ENCODE data around the gene AGPS. TPM values are rescaled to one million over a fixed set of nuclear protein-coding genes. Genes with fewer than 3 reads are reported as not detected.

The AGPS gene
- total and polyA plus RNA-seq, 2 donors (not counting 1 experiment from before 2014, with no cell fraction given), result 2.2 to 25.5 TPM

DNA sequence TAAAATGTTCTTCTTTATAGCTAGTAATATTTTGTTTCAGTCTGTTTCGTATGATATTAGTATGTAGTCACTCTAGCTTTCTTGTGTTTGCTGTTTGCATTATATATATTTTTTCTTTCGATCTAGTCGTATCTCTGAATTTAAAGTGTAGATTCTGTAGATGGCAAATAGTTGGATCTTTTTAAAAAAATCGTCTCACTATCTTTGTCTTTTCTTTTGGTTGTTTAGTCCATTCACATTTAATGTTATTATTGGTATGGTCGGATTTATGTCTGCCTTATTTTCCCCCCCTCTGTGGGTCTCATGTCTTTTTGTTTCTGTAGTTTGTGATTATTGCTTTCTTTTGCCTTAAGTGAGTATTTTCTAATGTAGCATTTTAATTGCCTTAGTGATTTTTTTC lies 84.3 kb downstream of the AGPS start:
- Histone ChIP-seq H3K79me2 (ENCODE audit: control insufficient read depth, insufficient read depth, low read length) (no peaks in the 10 kb centered on the region), H2AFZ (ENCODE audit: insufficient read depth, low read depth, low read length, poor library complexity, severe bottlenecking) (no peak overlapping the region), H4K20me1 (ENCODE audit: control insufficient read depth, insufficient read depth, low read length, poor library complexity, severe bottlenecking) (no peaks in the 10 kb centered on the region), H3K4me3 (ENCODE audit: control extremely low read depth in 1 of 5, extremely low read depth in 1 of 5, insufficient read depth in 1 of 5, low read depth in 2 of 5, low read length in 4 of 5) (no peak overlapping the region), H3K27me3 (replicated peaks in 1 of 4; ENCODE audit: control extremely low read depth in 1 of 4, control insufficient read depth in 3 of 4, insufficient read depth in 4 of 4, low read length in 3 of 4) (no peaks in the 10 kb centered on the region), H3K4me2 (replicated peaks; ENCODE audit: low read depth, low read length, poor library complexity, severe bottlenecking) (no peak overlapping the region), H3K9me3 (ENCODE audit: control extremely low read depth in 1 of 3, control insufficient read depth in 2 of 3, insufficient read depth in 1 of 3, low read length in 2 of 3) (peaks cover 0 to 4% (median 4%) of the 10 kb centered on the region in 3 donors), H3K27ac (ENCODE audit: low read length in 2 of 2) (no peak overlapping the region), H3K4me1 (ENCODE audit: control insufficient read depth in 2 of 2, insufficient read depth in 2 of 2, low read length in 2 of 2) (no peaks in the 10 kb centered on the region), H3K9ac (ENCODE audit: low read length) (no peak overlapping the region), H3K36me3 (replicated peaks in 1 of 2; ENCODE audit: control extremely low read depth in 1 of 2, control insufficient read depth in 1 of 2, extremely low read depth in 1 of 2, insufficient read depth in 2 of 2, low read length in 1 of 2) (peaks cover 0 to 5% of the 10 kb centered on the region in 2 experiments)
- no peak overlapping the region for H3K27ac Mint-ChIP-seq
- intact Hi-C loops (cut with micrococcal nuclease), result no loop called here
- no CpG with 5 or more reads among the region's 5 CpGs for WGBS (ENCODE audit: insufficient coverage)
- no peak for DNase-seq
- peaks cover 13% of the 10 kb centered on the region for H3K9me3 Mint-ChIP-seq (ENCODE audit: insufficient read depth)
- H3K4me3 Mint-ChIP-seq, result no peak overlapping the region
- POLR2A ChIA-PET, result no interaction called here
- no peaks in the 10 kb centered on the region for H3K4me1 Mint-ChIP-seq
- TF ChIP-seq EZH2 (IDR thresholded peaks at IDR 0.05; ENCODE audit: borderline replicate concordance, insufficient read depth, low read depth, low read length, poor library complexity, severe bottlenecking), result no peak
- no peak for TF ChIP-seq CTCF (IDR thresholded peaks at IDR 0.05)
- CTCF ChIA-PET, result no interaction called here
- no peaks in the 10 kb centered on the region for H3K27me3 Mint-ChIP-seq
- ATAC-seq (ENCODE audit: low read depth), result no peak

GRCh38 chr2:177478029-177478428 lies 85.5 kb downstream of the AGPS start:
- Histone ChIP-seq H3K9ac (ENCODE audit: low read length) (no peak overlapping the region), H3K9me3 (ENCODE audit: control extremely low read depth in 1 of 3, control insufficient read depth in 2 of 3, insufficient read depth in 1 of 3, low read length in 2 of 3) (peaks cover 0 to 1% (median 0%) of the 10 kb centered on the region in 3 donors), H3K27me3 (replicated peaks in 1 of 4; ENCODE audit: control extremely low read depth in 1 of 4, control insufficient read depth in 3 of 4, insufficient read depth in 4 of 4, low read length in 3 of 4) (no peaks in the 10 kb centered on the region), H3K4me3 (ENCODE audit: control extremely low read depth in 1 of 5, extremely low read depth in 1 of 5, insufficient read depth in 1 of 5, low read depth in 2 of 5, low read length in 4 of 5) (no peak overlapping the region), H2AFZ (ENCODE audit: insufficient read depth, low read depth, low read length, poor library complexity, severe bottlenecking) (no peak overlapping the region), H3K36me3 (replicated peaks in 1 of 2; ENCODE audit: control extremely low read depth in 1 of 2, control insufficient read depth in 1 of 2, extremely low read depth in 1 of 2, insufficient read depth in 2 of 2, low read length in 1 of 2) (peaks cover 0 to 5% of the 10 kb centered on the region in 2 experiments), H4K20me1 (ENCODE audit: control insufficient read depth, insufficient read depth, low read length, poor library complexity, severe bottlenecking) (no peaks in the 10 kb centered on the region), H3K27ac (ENCODE audit: low read length in 2 of 2) (no peak overlapping the region), H3K4me2 (replicated peaks; ENCODE audit: low read depth, low read length, poor library complexity, severe bottlenecking) (no peak overlapping the region), H3K79me2 (ENCODE audit: control insufficient read depth, insufficient read depth, low read length) (no peaks in the 10 kb centered on the region), H3K4me1 (ENCODE audit: control insufficient read depth in 2 of 2, insufficient read depth in 2 of 2, low read length in 2 of 2) (no peaks in the 10 kb centered on the region)
- ChIA-PET POLR2A (no interaction called here), CTCF (interaction anchor here (1.5 kb wide), 1 partner anchor 12 kb away, joined by 3 read pairs; no protein-coding TSS in a partner anchor)
- ATAC-seq (ENCODE audit: low read depth) (no peak), DNase-seq (no peak)
- H3K27ac Mint-ChIP-seq, result no peak overlapping the region
- H3K9me3 Mint-ChIP-seq (ENCODE audit: insufficient read depth), result peaks cover 5% of the 10 kb centered on the region
- intact Hi-C loops (cut with micrococcal nuclease), result no loop called here
- TF ChIP-seq EZH2 (IDR thresholded peaks at IDR 0.05; ENCODE audit: borderline replicate concordance, insufficient read depth, low read depth, low read length, poor library complexity, severe bottlenecking), result no peak
- TF ChIP-seq CTCF (IDR thresholded peaks at IDR 0.05), result no peak
- no peak overlapping the region for H3K4me3 Mint-ChIP-seq
- no peaks in the 10 kb centered on the region for H3K4me1 Mint-ChIP-seq
- H3K27me3 Mint-ChIP-seq, result no peaks in the 10 kb centered on the region
- no CpG with 5 or more reads among the region's 2 CpGs for WGBS (ENCODE audit: insufficient coverage)

All from B cell (primary cell).